ENCODE measurements around the gene OLIG3.

OLIG3 gene

DNA sequence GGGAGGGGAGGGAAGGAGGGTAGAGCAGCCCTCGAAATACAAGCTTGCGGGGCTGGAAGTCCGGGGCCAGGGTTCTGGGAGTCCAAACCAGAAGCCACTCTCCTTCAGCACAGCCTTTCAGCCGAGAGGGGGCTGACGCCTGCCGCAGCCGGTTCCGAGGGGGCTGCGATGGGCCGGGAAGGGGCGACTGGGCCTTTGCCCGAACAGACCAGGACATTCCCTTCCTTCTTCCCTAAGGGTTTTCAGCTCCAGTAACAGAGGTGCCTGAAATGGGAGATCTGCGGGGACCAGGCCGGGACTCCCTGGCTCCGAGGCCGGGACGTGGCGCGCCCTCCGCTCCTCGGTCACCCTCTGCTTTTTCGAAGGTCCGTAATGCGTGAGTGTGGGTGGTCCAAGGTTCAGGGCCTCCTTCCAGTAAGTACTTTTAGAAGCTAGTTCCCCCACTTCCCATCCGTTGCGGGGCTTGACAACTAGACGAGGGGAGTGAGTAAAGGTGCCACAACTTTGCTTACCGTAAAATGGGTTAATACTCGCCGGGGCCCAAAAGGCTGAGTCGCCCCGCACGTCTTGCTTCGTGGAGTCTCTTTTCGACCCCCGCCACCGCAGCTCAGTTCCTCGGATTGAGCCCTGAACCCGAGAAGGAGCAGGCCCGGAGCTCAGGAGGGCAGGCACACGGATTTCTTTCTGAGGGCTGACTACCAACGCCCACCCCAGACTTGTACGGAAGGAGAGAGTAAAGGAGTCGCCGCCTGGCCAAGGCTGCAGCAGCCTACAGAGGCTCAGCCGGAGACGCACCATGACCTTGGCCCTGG is 2.9 kb upstream of the OLIG3 start:
- in situ Hi-C loops (cut with MboI; ENCODE audit: low sequenced_read_pairs) = no loop called here

- in situ Hi-C loops (cut with MboI; ENCODE audit: low sequenced_read_pairs) = no loop called here
Measured at GRCh38 chr6:137496368-137496767, 2.2 kb upstream of the OLIG3 start.

DNA sequence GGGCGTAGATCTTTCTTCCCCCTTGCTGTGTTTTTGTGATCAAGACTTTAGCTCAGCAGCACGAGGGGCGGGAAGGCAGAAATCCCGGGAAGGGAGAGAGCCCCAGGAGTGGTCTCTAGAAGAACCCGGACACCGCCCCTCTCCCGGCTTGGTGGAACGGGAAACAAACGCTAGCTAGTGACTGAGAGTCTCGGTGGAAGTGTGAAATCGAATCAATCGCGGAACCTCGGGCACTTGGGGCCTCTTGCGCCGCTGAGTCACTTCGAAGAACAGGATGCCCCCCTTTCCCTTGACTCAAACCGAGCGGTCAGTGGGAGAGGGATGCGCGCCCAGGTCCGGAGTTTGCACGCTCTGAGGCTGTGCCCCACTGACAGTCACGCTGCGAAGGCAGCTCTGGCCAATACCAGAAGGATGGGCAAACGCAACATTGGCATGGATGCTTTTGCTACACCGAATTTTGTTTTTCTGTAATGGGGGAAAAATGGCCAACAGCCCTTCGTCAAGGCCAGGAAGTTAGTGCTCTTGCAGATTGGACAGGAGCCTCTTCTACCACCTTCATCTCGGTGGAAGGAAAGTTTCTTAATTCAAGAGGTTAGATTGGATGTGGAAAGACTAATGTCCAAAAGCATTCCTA is 1.6 kb upstream of the OLIG3 start:
- in situ Hi-C loops (cut with MboI; ENCODE audit: low sequenced_read_pairs) = no loop called here

DNA sequence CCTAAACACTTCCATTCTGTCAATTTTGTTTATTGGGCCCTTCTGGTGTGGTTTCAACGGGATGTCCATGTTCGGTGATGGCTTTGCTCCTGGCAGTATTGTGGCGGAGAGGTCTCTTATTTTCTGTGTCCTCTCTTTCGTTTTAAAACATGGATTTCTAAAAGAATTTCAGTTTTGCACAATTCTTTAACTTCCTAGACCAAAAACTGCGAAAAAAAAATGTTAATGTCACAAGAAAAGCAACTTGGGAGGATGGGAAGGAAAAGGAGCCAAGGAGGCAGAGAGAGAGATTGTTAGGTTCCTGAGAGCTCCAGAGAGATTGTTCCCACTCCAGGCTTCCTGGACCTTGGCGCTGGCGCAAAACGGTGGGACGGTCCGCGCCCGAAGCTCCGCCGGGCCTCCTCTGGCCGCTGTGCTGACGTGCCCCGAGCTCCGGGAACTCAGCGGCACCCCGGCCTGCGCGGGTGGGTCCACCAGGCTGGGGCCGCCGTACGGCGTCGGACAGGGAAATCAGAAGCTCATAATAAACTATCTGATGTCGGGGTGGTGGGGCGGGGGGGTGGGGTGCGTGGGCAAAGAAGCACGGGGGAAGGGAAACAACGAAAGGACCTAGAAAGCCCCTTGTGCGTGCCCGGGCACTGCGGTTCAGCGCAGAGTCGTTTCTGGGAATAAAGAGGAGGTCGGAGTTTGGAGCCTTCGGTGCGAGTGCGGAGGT is 951 bp upstream of the OLIG3 start:
- in situ Hi-C loops (cut with MboI; ENCODE audit: low sequenced_read_pairs) = no loop called here

GRCh38 chr6:137493218-137494038 is 766 bp downstream of the OLIG3 start:
- in situ Hi-C loops (cut with MboI; ENCODE audit: low sequenced_read_pairs) = no loop called here

DNA sequence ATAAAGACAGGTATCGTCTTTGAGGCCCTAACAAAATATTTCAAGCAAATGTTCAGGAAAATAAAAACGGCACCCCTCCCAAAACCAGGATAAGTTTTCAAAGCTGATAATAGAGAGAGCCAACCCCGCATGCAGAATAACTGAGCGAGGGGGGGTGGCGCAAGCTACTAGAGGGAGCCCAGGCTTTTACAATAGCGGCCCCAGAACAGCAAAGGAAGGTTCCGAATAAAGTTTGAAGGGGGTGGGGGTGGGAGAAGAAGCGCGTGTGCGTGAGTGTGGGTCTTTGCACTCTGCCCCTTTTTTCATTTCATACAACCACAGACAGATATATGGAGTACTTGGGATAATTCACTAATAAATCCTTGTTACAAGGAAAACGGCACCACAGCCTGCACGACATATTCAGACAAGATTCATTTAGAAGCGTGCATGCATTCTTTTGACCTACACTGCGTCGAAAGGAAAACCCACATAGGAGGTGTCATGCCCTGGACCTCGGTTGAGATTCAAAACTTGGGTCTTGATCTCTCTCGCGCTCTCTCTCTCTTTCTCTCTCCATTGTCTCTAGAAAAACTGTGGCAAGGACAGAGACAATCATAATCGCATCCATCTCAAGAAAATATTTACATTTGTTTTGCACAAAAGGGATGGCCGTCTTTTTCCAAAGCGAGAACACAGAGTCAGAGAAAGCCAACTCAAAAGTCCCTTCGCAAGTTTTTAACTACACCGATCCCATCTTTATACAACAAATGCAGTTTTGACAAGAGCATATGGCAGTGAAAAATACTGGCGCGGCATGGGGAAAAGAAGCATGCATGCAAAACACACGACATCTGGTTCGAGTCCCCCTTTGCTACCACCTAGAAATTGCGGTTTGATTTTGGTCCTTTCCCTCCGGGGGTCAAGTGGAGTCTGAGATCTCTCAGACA is 1.6 kb downstream of the OLIG3 start:
- in situ Hi-C loops (cut with MboI; ENCODE audit: low sequenced_read_pairs) = no loop called here

- in situ Hi-C loops (cut with MboI; ENCODE audit: low sequenced_read_pairs) = no loop called here
Measured at GRCh38 chr6:137491478-137491877, 2.7 kb downstream of the OLIG3 start.

GRCh38 chr6:137490961-137491360 is 3.2 kb downstream of the OLIG3 start:
- in situ Hi-C loops (cut with MboI; ENCODE audit: low sequenced_read_pairs) = no loop called here

- in situ Hi-C loops (cut with MboI; ENCODE audit: low sequenced_read_pairs) = no loop called here
Measured at GRCh38 chr6:137490006-137490905, 3.9 kb downstream of the OLIG3 start.

DNA sequence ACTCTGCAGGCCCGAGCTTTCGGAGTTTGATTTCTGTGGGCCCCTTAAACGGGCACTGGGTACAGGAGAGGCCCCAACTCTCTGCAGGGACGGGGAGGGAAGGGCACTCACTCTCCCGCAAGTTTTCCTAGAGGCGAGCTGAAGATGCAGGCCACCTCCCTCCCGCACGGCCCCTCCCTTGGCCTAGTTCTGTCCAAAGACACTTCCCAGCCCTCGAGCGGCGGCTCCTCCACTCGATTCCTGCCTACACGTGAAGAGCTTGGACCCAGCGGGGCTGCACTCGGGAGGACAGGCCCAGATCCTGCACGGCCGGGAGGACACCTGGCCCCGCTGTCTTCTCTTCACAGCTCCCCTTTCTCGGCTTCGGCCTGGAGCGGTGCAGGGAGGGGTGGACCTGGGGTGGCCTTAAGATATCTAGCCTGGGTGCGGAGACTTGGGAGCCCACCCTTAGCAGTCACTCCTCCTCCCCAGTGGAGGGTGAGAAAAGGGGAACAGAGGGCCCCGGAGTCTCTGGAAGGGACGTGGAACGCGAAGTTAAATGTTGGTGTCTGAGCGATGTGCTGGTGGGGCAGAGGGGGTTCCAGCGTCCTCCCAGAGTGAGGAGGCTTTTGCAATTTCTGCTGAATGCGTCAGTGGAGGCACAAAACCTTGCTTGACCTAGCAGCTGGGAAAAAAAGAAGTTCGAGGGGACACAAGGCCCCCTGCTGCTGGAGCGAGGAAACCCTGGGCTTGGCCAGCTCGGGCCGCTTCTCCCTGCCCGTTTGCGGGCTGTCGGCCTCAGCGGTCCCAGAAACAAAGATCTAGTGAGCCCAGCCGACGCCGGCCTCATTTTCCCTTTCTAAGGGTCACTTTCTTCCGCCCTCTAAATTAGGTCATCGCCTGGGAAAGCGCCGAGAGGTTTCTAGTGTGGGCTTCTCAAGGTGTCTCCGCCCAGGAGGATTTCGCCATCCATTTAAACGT is 4.9 kb downstream of the OLIG3 start:
- in situ Hi-C loops (cut with MboI; ENCODE audit: low sequenced_read_pairs) = no loop called here

DNA sequence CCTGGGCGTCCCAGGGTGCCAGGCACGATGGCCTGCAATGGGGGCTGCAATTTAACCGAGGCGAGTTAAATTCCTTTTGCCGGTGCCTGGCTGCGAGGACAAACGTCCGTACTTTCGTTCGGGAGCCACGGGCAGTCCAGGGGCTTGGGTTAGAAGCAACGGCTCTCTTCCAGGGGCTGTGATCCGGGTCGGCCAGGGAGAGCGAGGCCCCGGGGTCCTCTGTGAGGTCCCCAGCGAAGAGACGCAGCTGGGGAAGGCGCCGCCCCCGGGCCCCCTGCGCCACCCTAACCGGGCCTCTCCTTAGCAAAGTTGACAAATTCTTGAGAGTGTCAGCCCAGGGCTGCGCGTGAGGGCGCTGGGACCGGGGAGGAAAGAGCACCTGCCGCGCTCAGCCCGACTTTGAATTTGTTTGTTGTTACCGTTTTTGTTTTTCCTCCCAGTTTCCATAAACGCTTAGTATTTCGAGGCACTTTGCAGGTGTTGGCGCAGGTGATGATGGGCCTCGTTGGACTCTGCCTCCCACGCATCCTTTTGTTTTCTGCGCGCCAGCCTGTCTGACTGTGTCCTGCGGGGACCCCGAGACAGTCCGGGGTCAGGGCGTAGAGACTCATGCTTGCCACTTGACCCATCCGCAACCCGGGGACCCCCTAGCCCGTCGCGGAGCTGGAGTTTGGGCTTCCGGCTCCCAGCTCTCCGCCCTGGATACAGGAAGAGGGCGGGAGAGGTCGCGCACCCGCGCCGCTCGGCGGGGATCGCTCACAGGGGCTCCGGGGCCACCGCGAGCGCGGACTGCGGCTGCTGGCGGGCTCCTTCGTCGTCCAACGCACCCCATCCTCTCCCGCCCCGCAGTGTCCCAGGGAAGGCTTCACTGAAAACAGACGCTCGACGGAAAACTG is 5.8 kb downstream of the OLIG3 start:
- in situ Hi-C loops (cut with MboI; ENCODE audit: low sequenced_read_pairs) = no loop called here

DNA sequence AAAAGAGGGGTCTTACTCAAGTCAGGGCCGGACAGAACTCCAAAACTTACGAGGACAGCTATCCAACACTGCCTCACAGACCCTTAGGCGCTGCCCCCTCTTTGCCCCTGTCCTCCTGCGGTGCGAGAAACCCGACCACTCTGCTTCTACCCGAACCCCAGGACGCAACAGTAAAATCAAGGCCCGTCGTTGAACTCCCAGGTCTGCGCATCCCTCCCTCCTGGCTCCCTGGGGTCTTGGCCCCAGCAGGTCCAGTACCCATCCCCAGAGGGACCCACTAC is 6.4 kb downstream of the OLIG3 start:
- in situ Hi-C loops (cut with MboI; ENCODE audit: low sequenced_read_pairs) = no loop called here

DNA sequence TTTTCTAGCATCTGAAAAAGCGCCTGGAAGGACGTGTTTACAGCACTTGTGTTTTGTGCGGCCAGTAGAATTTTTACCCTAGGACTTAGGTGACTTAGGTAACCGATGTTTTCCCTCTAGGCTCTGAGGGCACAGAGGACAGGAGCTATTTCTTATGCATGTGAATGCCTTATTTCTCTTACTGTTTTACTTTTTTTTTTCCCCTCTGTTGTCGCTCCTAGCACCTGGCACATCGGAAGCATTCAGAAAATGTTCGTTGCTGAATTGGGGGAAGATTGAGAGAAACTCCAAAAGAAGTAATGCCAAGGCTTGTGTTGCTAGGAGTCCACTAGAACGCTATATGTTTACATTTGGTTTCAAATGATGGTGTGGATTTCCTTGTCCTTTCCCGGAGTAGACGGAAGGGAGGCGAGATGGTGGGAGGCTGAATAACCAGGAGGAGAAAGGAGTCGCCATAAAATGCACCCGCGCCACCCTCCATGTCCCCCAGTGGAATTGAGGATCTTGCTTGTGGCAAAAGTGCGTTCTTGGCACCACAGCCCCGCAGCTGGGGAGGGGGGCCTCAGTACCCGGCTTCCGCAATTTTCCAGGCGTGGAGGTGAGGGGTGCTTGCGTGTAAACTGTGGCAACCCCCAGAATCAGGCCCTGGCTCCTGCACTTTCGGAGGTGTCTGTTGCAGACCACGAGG is 6.9 kb downstream of the OLIG3 start:
- in situ Hi-C loops (cut with MboI; ENCODE audit: low sequenced_read_pairs) = no loop called here

GRCh38 chr6:137486416-137486815 is 7.8 kb downstream of the OLIG3 start:
- in situ Hi-C loops (cut with MboI; ENCODE audit: low sequenced_read_pairs) = no loop called here

DNA sequence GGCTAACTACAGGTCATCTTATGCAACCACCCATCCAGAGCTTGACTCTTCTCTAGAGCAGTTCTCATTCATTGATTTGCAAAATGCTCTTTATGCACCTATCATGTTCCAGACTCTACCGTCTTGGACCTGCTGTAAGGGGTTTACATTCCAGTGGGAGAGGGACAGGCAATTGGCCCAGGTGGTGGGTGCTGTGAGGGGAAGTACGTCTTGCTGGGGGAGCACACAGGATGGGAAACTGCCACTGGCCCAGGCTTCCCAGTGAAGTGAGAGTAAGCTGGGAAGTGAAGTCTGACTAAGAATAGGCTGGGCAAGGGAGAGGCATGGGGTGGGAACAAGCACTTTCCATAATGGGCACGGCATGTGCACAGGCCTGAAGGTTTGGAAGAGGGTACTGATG is 13.8 kb downstream of the OLIG3 start:
- in situ Hi-C loops (cut with MboI; ENCODE audit: low sequenced_read_pairs) = no loop called here

GRCh38 chr6:137475103-137475502 is 19.1 kb downstream of the OLIG3 start:
- in situ Hi-C loops (cut with MboI; ENCODE audit: low sequenced_read_pairs) = no loop called here

DNA sequence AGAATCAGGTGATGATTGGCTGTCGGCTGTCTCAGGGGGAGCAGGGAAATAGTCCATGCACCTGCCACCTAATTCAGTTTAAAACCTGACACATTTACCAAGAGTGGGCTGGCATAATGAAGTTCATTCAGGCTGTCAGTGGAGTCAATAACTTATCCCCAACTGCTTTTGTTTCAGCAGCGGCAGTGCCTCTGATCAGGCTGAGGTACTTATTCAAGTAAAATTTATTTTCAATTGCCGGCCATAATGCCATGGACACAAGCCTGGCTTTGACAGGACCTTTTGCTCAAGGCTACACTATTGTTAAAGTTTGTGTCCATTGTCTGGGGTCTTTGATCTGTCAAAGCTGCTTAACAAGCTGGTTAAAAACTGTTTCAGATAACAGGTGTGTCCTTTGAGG is 20.6 kb downstream of the OLIG3 start:
- in situ Hi-C loops (cut with MboI; ENCODE audit: low sequenced_read_pairs) = no loop called here

Data from hTERT RPE-1 (cell line).